ENCODE measurements around the gene STRN4.

DNA sequence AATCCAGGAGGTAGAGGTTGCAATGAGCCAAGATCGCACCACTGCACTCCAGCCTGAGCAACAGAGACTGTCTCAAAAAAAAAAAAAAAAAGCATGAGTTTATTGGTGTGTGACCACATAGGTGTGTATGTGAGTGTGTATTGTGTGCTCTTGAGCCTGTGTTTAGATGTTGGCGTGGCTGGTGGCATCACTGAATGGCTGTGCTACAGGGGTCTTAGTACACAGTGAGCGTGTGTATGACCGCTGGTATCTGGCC is 39.7 kb upstream of the STRN4 start:
- TF ChIP-seq, protein P1, sequence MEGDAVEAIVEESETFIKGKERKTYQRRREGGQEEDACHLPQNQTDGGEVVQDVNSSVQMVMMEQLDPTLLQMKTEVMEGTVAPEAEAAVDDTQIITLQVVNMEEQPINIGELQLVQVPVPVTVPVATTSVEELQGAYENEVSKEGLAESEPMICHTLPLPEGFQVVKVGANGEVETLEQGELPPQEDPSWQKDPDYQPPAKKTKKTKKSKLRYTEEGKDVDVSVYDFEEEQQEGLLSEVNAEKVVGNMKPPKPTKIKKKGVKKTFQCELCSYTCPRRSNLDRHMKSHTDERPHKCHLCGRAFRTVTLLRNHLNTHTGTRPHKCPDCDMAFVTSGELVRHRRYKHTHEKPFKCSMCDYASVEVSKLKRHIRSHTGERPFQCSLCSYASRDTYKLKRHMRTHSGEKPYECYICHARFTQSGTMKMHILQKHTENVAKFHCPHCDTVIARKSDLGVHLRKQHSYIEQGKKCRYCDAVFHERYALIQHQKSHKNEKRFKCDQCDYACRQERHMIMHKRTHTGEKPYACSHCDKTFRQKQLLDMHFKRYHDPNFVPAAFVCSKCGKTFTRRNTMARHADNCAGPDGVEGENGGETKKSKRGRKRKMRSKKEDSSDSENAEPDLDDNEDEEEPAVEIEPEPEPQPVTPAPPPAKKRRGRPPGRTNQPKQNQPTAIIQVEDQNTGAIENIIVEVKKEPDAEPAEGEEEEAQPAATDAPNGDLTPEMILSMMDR (IDR thresholded peaks at IDR 0.05; ENCODE audit: low read depth, low read length, missing input control): no peak
- TF ChIP-seq, protein P2, sequence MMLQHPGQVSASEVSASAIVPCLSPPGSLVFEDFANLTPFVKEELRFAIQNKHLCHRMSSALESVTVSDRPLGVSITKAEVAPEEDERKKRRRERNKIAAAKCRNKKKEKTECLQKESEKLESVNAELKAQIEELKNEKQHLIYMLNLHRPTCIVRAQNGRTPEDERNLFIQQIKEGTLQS (IDR thresholded peaks at IDR 0.05): no peak
- no peak for TF ChIP-seq FOXA2 (IDR thresholded peaks at IDR 0.05)
- TF ChIP-seq, protein P3, sequence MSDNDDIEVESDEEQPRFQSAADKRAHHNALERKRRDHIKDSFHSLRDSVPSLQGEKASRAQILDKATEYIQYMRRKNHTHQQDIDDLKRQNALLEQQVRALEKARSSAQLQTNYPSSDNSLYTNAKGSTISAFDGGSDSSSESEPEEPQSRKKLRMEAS (IDR thresholded peaks at IDR 0.05): no peak

All from liver (tissue), 3 donors.